HFF-Myc (cell line): Measurements from ENCODE around the gene NOX3.

Experiments
- DNase-seq: peaks from one replicate; pipeline ENCODE4 v3.0.0-alpha.2; 2011; ENCODE audit warnings: low read depth; ENCODE audit errors: extremely low read depth
- H3K4me3 ChIP-seq: replicated peaks from 2 replicates; pipeline ENCODE4 v1.5.1; 2011; ENCODE audit warnings: low read depth, mild to moderate bottlenecking, control low read depth, low read length
- TF ChIP-seq, protein P1 (sequence below): IDR thresholded peaks from 2 replicates; pipeline ENCODE4 v1.5.1; 2012; ENCODE audit warnings: mild to moderate bottlenecking, low read depth, low read length, control low read depth; ENCODE audit errors: missing control alignments

The NOX3 gene

DNA sequence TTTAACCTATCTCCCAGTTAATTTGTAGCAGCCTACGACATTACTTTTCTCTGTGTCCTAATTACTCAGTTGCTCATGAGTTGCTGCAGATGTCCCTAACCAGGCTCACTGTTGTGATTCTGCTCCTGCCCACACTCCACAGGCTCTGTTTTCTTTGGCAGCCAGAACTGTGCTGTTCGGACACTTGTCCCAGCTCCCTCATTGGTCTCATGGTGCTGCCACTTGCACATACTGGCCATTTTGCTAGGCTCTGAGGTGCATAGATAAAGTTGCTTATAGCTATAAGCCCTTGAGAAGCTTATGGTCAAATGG is 55.0 kb downstream of the NOX3 start:
- TF ChIP-seq, protein P1, sequence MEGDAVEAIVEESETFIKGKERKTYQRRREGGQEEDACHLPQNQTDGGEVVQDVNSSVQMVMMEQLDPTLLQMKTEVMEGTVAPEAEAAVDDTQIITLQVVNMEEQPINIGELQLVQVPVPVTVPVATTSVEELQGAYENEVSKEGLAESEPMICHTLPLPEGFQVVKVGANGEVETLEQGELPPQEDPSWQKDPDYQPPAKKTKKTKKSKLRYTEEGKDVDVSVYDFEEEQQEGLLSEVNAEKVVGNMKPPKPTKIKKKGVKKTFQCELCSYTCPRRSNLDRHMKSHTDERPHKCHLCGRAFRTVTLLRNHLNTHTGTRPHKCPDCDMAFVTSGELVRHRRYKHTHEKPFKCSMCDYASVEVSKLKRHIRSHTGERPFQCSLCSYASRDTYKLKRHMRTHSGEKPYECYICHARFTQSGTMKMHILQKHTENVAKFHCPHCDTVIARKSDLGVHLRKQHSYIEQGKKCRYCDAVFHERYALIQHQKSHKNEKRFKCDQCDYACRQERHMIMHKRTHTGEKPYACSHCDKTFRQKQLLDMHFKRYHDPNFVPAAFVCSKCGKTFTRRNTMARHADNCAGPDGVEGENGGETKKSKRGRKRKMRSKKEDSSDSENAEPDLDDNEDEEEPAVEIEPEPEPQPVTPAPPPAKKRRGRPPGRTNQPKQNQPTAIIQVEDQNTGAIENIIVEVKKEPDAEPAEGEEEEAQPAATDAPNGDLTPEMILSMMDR: no peak
- H3K4me3 ChIP-seq: no peak overlapping the region
- DNase-seq: no peak

DNA sequence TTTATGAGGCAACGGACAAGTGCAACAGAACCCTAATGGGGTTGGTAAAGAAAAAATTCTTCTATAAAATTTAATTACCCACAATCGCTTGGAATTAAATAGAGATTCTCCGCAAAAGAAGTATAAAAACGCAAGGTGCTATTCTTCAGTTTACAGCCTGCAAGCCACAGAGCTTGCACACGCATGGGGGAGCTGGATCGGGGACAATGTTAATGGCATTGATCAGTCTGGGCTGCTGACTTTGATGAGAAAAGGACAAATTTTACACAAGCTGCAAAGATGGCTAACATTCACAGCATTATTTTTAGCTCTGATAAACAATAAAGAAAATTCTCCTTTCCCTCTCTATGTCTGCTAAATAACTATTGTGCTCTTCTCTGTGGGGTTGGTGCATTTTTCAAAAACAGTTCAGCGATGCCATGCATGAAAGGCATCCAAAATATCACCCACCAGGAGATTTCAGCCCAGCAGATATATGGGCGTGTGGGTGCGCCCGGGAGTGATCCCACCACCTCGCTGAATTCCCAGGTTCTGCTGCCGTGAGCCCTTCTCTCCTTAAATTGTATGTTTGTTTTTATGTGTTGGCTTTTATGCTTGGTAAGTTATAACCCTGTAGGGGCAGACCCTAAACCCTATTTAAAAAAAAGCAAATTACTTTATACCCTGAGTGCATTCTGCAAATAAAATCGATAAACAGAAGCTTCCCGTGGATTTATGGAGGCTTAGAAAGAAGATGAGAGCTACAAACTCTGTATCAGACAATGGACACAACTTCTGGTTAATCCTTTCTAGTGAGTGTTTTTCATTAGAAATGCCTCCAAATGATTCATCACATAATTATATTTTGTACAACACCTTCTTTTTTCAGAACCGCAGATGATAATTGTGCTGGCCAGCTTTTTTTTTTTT is 55.6 kb downstream of the NOX3 start:
- H3K4me3 ChIP-seq: no peak overlapping the region
- DNase-seq: no peak
- TF ChIP-seq, protein P1: no peak

DNA sequence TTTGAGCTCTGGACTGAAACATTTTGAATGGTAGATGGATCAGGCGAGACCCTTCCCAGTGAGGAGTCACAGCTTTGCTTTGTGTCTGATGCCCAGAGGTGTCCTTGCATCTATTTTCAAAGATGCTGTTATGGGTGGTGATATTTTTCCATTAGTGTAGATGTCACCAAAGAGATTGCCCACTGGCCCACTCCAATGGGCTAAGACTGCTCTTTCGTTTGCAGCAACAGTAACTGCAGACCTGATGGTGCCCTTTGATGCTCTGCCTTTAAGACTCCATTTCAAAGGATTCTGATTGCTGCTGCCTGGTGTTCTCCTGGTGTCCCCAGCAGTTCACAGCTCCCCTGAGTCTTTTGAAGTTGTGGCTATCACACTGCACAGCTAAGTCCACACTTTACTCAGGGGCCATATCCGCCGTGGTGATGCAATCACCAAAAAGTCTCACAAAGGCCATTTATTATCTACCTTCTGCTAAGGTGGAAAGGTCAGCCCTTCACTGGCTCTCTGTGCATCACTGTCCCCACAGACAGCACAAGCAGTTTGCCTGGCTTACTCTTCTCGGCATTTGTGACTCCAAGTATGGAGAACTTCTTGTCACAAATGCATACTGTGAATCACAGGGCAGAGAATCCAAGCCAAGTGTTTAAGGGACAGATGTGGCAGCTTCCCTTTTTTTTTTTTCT is 56.4 kb downstream of the NOX3 start:
- H3K4me3 ChIP-seq: no peak overlapping the region
- TF ChIP-seq, protein P1: no peak
- DNase-seq: no peak

DNA sequence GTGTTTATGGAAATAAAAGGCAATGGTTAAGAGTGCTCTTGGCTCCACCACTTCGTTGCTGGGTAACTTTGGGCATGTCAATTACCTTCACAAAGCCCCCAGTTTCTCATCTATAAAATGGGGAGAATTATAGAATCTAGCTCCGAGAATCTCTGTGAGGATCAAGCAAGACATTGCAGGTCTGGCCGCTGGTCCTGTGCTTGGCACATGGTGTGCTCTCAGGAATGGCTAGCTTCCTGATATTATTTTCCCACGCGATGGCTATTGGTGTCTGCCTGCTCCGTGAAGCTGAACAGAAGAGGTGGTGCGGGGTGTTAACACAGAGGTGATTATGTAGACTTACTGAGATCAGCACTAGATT is 57.0 kb downstream of the NOX3 start:
- TF ChIP-seq, protein P1: no peak
- no peak for DNase-seq
- no peak overlapping the region for H3K4me3 ChIP-seq

DNA sequence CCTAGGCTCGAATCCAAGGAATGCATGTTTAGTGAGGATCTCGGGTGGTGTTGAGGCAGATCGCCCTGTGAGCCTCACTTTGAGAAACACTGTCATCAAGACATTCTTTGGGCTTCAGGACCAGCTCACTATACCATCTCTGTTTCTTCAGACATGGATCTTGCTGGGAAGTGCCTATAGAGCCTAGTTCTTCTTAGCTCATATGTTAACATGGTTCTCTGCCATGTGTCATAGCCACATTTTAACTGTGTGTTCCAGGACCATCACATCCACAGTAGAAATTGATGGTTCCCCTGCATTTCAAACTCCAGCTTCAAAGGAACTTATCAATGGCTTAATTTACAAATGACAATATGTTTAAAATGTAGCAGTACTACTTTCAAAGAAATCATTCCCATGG is 57.4 kb downstream of the NOX3 start:
- DNase-seq: no peak
- H3K4me3 ChIP-seq: no peak overlapping the region
- TF ChIP-seq, protein P1: no peak

DNA sequence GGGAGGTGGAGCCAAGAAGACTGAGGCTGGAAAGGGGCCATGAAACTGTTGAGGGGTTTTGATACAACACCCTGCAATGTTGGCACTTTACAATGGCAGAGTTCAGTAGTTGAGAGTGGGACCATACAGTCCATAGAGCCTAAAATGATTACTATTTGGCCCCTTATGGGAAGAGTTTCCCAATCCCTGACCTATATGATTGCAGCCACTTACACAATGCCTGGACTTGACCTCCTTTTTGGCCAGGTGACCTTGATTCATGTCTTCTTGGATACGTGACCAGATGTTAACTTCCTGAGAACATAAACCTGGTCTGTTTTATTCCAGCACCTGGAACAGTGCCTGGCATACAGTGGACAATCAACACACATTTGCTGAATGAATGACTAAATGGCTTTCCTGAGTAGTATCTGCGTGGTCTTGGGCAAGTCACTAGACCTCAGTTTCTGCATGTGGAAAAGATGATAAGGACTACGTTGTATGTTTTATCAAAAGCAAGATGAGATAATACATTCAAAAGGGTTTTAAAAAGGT is 58.4 kb downstream of the NOX3 start:
- no peak for DNase-seq
- TF ChIP-seq, protein P1: no peak
- no peak overlapping the region for H3K4me3 ChIP-seq
